Measurements from ENCODE around the gene ATP1A3.
"Not testable (repeated sequence)": the region's sequence is repeated elsewhere in the genome, so short reads cannot be mapped to it uniquely, and the experiment has no call there.

The ATP1A3 gene

GRCh38 chr19:42010245-42011126, 16.5 kb upstream of the ATP1A3 start:
- DNase-seq (ENCODE audit: low read depth in 2 of 2), result no peak

GRCh38 chr19:42006569-42006968, 12.5 kb upstream of the ATP1A3 start:
- no peak for DNase-seq (ENCODE audit: low read depth in 2 of 2)

GRCh38 chr19:42005504-42005903, 11.5 kb upstream of the ATP1A3 start:
- DNase-seq (ENCODE audit: low read depth in 2 of 2), result no peak

GRCh38 chr19:42003506-42004294, 9.7 kb upstream of the ATP1A3 start:
- no peak for DNase-seq (ENCODE audit: low read depth in 2 of 2)

- no peak for DNase-seq (ENCODE audit: low read depth in 2 of 2)
Measured at GRCh38 chr19:41999878-42000208, 5.8 kb upstream of the ATP1A3 start.

- DNase-seq (ENCODE audit: low read depth in 2 of 2), result no peak
Measured at GRCh38 chr19:41999071-41999877, 5.2 kb upstream of the ATP1A3 start.

- peak in 1 of 2 donors; percentile 22 for DNase-seq (ENCODE audit: low read depth in 2 of 2)
Measured at GRCh38 chr19:41998246-41999020, 4.4 kb upstream of the ATP1A3 start.

GRCh38 chr19:41997851-41998229, 3.8 kb upstream of the ATP1A3 start:
- no peak for DNase-seq (ENCODE audit: low read depth in 2 of 2)

- peak in 1 of 2 donors; percentile 19 for DNase-seq (ENCODE audit: low read depth in 2 of 2)
Measured at GRCh38 chr19:41997121-41997850, 3.3 kb upstream of the ATP1A3 start.

GRCh38 chr19:41995959-41996797, 2.1 kb upstream of the ATP1A3 start:
- DNase-seq (ENCODE audit: low read depth in 2 of 2), result no peak

- DNase-seq (ENCODE audit: low read depth in 2 of 2), result no peak
Measured at GRCh38 chr19:41994994-41995958, 1.2 kb upstream of the ATP1A3 start.

- DNase-seq (ENCODE audit: low read depth in 2 of 2), result no peak
Measured at GRCh38 chr19:41994521-41994971, 516 bp upstream of the ATP1A3 start.

- DNase-seq (ENCODE audit: low read depth in 2 of 2), result not testable (repeated sequence)
Measured at GRCh38 chr19:41991925-41992569, 2.0 kb downstream of the ATP1A3 start.

- no peak for DNase-seq (ENCODE audit: low read depth in 2 of 2)
Measured at GRCh38 chr19:41991025-41991424, 3.0 kb downstream of the ATP1A3 start.

- no peak for DNase-seq (ENCODE audit: low read depth in 2 of 2)
Measured at GRCh38 chr19:41990615-41991014, 3.4 kb downstream of the ATP1A3 start.

- no peak for DNase-seq (ENCODE audit: low read depth in 2 of 2)
Measured at GRCh38 chr19:41990028-41990427, 4.0 kb downstream of the ATP1A3 start.

- DNase-seq (ENCODE audit: low read depth in 2 of 2), result no peak
Measured at GRCh38 chr19:41988947-41989346, 5.1 kb downstream of the ATP1A3 start.
